SK-N-SH treated with all-trans-retinoic acid at 6 μM for 48 hours (cell line): ENCODE results near the gene B3GALT6.

Experiments used
- ATAC-seq: fragments of 200-7000 bp; cut with Tn5 transposase; 3 replicates; pipeline ENCODE4 v1.9.1; 2020; ENCODE audit warnings: mild to moderate bottlenecking, moderate library complexity
- ARNTL ChIP-seq: fragments of 450-650 bp; formaldehyde crosslinking; IDR thresholded peaks from 2 replicates; pipeline ENCODE4 v1.5.0; 2020; ENCODE audit warnings: low read depth, mild to moderate bottlenecking, moderate library complexity, borderline replicate concordance
- BACH2 ChIP-seq: fragments of 250-450 bp; sonication (Bioruptor Pico); IDR thresholded peaks from 2 replicates; pipeline ENCODE4 v1.9.0; 2021; ENCODE audit warnings: mild to moderate bottlenecking, borderline replicate concordance
- CSDC2 ChIP-seq: fragments of 250-450 bp; sonication (Bioruptor Pico); IDR thresholded peaks from 2 replicates; pipeline ENCODE4 v1.5.0; 2020; ENCODE audit warnings: mild to moderate bottlenecking, moderate library complexity
- ESRRG ChIP-seq: fragments of 250-450 bp; sonication (Bioruptor Pico); IDR thresholded peaks from 2 replicates; pipeline ENCODE4 v1.6.1; 2021; ENCODE audit warnings: mild to moderate bottlenecking
- GLIS3 ChIP-seq: fragments of 250-450 bp; sonication (Bioruptor Pico); IDR thresholded peaks from 2 replicates; pipeline ENCODE4 v1.5.0; 2020; ENCODE audit warnings: mild to moderate bottlenecking, moderate library complexity
- ISL1 ChIP-seq: fragments of 250-450 bp; sonication (Bioruptor Pico); IDR thresholded peaks from 2 replicates; pipeline ENCODE4 v2.1.2; 2022; ENCODE audit warnings: mild to moderate bottlenecking, moderate library complexity
- OSR1 ChIP-seq: fragments of 250-450 bp; sonication (Bioruptor Pico); IDR thresholded peaks from 2 replicates; pipeline ENCODE4 v1.8.0; 2022; ENCODE audit warnings: moderate library complexity, mild to moderate bottlenecking, inconsistent platforms
- PPARA ChIP-seq: fragments of 250-450 bp; sonication (Bioruptor Pico); IDR thresholded peaks from 2 replicates; pipeline ENCODE4 v1.5.0; 2020; ENCODE audit warnings: mild to moderate bottlenecking, borderline replicate concordance
- RARB ChIP-seq: fragments of 250-450 bp; sonication (Bioruptor Pico); IDR thresholded peaks from 2 replicates; pipeline ENCODE4 v1.8.0; 2021; ENCODE audit warnings: mild to moderate bottlenecking, moderate library complexity
- SNAI2 ChIP-seq: fragments of 250-450 bp; sonication (Bioruptor Pico); IDR thresholded peaks from 2 replicates; pipeline ENCODE4 v1.5.0; 2020; ENCODE audit warnings: mild to moderate bottlenecking, moderate library complexity
- TCF4 ChIP-seq: fragments of 250-450 bp; sonication (Bioruptor Pico); IDR thresholded peaks from 2 replicates; pipeline ENCODE4 v1.8.0; 2021; ENCODE audit warnings: mild to moderate bottlenecking, moderate library complexity, borderline replicate concordance
- TOX ChIP-seq: fragments of 250-450 bp; sonication (Bioruptor Pico); IDR thresholded peaks from 2 replicates; pipeline ENCODE4 v1.8.0; 2021; ENCODE audit warnings: mild to moderate bottlenecking, moderate library complexity, borderline replicate concordance
- ZC3H10 ChIP-seq: fragments of 250-450 bp; sonication (Bioruptor Pico); IDR thresholded peaks from 2 replicates; pipeline ENCODE4 v1.5.1; 2021; ENCODE audit warnings: mild to moderate bottlenecking, moderate library complexity
- ZFP3 ChIP-seq: fragments of 250-450 bp; sonication (Bioruptor Pico); IDR thresholded peaks from 2 replicates; pipeline ENCODE4 v1.5.0; 2020; ENCODE audit warnings: mild to moderate bottlenecking, moderate library complexity
- ZFP30 ChIP-seq: fragments of 450-650 bp; formaldehyde crosslinking; IDR thresholded peaks from 2 replicates; pipeline ENCODE4 v1.5.0; 2022; ENCODE audit warnings: mild to moderate bottlenecking, moderate library complexity
- ZNF565 ChIP-seq: fragments of 450-650 bp; formaldehyde crosslinking; conservative IDR thresholded peaks from 2 replicates; pipeline ENCODE4 v1.5.0; 2020; ENCODE audit warnings: low read depth, mild to moderate bottlenecking, moderate library complexity
- ZNF70 ChIP-seq: fragments of 450-650 bp; formaldehyde crosslinking; IDR thresholded peaks from 2 replicates; pipeline ENCODE4 v1.5.0; 2020; ENCODE audit warnings: mild to moderate bottlenecking, moderate library complexity
- ZNF8 ChIP-seq: fragments of 450-650 bp; formaldehyde crosslinking; IDR thresholded peaks from 2 replicates; pipeline ENCODE4 v1.5.0; 2020; ENCODE audit warnings: mild to moderate bottlenecking, moderate library complexity
- TF ChIP-seq, protein P1 (sequence below): fragments of 250-450 bp; sonication (Bioruptor Pico); IDR thresholded peaks from 2 replicates; pipeline ENCODE4 v1.8.0; 2021; ENCODE audit warnings: low read depth, mild to moderate bottlenecking, moderate library complexity, borderline replicate concordance
- TF ChIP-seq, protein P2 (sequence below): fragments of 250-450 bp; sonication (Bioruptor Pico); IDR thresholded peaks from 2 replicates; pipeline ENCODE4 v1.5.1; 2020; ENCODE audit warnings: low read depth, mild to moderate bottlenecking, moderate library complexity
- TF ChIP-seq, protein P3 (sequence below): fragments of 250-450 bp; sonication (Bioruptor Pico); IDR thresholded peaks from 2 replicates; pipeline ENCODE4 v1.5.1; 2021; ENCODE audit warnings: mild to moderate bottlenecking, moderate library complexity
- TF ChIP-seq, protein P4 (sequence below): fragments of 250-450 bp; sonication (Bioruptor Pico); IDR thresholded peaks from 2 replicates; pipeline ENCODE4 v1.8.0; 2020; ENCODE audit warnings: mild to moderate bottlenecking, moderate library complexity, borderline replicate concordance

B3GALT6 gene

DNA sequence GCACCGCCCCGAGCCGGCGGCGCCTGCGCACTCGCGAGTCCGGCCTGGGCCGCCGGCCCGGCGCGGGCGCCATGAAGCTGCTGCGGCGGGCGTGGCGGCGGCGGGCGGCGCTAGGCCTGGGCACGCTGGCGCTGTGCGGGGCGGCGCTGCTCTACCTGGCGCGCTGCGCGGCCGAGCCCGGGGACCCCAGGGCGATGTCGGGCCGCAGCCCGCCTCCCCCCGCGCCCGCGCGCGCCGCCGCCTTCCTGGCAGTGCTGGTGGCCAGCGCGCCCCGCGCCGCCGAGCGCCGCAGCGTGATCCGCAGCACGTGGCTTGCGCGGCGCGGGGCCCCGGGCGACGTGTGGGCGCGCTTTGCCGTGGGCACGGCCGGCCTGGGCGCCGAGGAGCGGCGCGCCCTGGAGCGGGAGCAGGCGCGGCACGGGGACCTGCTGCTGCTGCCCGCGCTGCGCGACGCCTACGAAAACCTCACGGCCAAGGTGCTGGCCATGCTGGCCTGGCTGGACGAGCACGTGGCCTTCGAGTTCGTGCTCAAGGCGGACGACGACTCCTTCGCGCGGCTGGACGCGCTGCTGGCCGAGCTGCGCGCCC, at the start of gene B3GALT6:
TSS of gene B3GALT6 (plus strand) at position 30 of the 588 bp plus-strand sequence. CDS start at position 72, 42 bp downstream.
- no peak for ATAC-seq
- TF ChIP-seq ESRRG (CRISPR knock-in tag) (no peak), RARB (CRISPR knock-in tag) (no peak), ZNF70 (CRISPR knock-in tag) (no peak), SNAI2 (CRISPR knock-in tag) (no peak), OSR1 (no peak), TOX (CRISPR knock-in tag) (no peak), ZC3H10 (CRISPR knock-in tag) (no peak), ARNTL (CRISPR knock-in tag) (no peak), BACH2 (CRISPR knock-in tag) (no peak), ISL1 (CRISPR knock-in tag) (no peak), GLIS3 (CRISPR knock-in tag) (no peak)
- TF ChIP-seq, protein P1, sequence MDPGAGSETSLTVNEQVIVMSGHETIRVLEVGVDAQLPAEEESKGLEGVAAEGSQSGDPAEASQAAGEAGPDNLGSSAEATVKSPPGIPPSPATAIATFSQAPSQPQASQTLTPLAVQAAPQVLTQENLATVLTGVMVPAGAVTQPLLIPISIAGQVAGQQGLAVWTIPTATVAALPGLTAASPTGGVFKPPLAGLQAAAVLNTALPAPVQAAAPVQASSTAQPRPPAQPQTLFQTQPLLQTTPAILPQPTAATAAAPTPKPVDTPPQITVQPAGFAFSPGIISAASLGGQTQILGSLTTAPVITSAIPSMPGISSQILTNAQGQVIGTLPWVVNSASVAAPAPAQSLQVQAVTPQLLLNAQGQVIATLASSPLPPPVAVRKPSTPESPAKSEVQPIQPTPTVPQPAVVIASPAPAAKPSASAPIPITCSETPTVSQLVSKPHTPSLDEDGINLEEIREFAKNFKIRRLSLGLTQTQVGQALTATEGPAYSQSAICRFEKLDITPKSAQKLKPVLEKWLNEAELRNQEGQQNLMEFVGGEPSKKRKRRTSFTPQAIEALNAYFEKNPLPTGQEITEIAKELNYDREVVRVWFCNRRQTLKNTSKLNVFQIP (CRISPR knock-in tag) = no peak
- TF ChIP-seq, protein P2, sequence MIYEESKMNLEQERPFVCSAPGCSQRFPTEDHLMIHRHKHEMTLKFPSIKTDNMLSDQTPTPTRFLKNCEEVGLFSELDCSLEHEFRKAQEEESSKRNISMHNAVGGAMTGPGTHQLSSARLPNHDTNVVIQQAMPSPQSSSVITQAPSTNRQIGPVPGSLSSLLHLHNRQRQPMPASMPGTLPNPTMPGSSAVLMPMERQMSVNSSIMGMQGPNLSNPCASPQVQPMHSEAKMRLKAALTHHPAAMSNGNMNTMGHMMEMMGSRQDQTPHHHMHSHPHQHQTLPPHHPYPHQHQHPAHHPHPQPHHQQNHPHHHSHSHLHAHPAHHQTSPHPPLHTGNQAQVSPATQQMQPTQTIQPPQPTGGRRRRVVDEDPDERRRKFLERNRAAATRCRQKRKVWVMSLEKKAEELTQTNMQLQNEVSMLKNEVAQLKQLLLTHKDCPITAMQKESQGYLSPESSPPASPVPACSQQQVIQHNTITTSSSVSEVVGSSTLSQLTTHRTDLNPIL (CRISPR knock-in tag) = no peak
- TF ChIP-seq, all 23 proteins: peak for 0

DNA sequence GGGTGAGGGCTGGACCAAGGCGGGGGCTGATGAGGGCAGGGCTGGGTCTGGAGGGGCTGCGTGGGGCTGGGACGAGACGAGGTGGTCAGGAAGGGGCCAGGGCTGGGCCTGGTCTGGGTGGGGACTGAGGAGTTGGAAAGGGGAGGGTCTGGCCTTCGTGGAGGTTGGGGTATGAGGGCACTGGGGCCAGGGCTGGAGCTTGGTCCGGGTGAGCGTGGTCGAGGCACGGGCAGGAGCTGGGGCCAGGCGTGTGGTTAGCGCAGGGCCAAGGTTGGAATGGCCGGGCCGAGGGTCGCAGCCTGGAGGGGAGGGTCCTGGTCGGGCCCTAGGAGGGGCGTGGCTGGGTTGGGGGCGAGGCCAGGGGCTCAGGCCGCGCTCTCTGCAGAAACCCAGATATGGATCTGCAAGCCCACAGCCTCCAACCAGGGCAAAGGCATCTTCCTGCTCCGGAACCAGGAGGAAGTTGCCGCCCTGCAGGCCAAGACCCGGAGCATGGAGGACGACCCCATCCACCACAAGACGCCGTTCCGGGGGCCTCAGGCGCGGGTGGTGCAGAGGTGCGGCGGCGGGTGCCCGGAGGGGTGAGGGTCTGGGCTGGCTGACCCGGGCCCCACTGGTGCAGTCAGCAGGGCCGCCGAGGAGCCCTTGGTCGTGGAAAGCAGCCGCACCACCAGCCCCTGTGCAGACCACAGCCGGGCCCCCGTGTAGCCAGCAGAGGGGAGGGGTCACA, 49.4 kb upstream of the B3GALT6 start:
- no peak for ATAC-seq
- TF ChIP-seq GLIS3 (CRISPR knock-in tag) (no peak), ZNF565 (CRISPR knock-in tag) (no peak), OSR1 (no peak), ESRRG (CRISPR knock-in tag) (no peak), ZC3H10 (CRISPR knock-in tag) (no peak), ZFP3 (CRISPR knock-in tag) (no peak), SNAI2 (CRISPR knock-in tag) (no peak), CSDC2 (no peak), TOX (CRISPR knock-in tag) (no peak), ZNF8 (CRISPR knock-in tag) (no peak), RARB (CRISPR knock-in tag) (no peak), ZFP30 (no peak)
- TF ChIP-seq, protein P3, sequence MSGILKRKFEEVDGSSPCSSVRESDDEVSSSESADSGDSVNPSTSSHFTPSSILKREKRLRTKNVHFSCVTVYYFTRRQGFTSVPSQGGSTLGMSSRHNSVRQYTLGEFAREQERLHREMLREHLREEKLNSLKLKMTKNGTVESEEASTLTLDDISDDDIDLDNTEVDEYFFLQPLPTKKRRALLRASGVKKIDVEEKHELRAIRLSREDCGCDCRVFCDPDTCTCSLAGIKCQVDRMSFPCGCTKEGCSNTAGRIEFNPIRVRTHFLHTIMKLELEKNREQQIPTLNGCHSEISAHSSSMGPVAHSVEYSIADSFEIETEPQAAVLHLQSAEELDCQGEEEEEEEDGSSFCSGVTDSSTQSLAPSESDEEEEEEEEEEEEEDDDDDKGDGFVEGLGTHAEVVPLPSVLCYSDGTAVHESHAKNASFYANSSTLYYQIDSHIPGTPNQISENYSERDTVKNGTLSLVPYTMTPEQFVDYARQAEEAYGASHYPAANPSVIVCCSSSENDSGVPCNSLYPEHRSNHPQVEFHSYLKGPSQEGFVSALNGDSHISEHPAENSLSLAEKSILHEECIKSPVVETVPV (CRISPR knock-in tag) = no peak
- TF ChIP-seq, protein P2 (CRISPR knock-in tag) = no peak
- TF ChIP-seq, protein P1 (CRISPR knock-in tag) = no peak

DNA sequence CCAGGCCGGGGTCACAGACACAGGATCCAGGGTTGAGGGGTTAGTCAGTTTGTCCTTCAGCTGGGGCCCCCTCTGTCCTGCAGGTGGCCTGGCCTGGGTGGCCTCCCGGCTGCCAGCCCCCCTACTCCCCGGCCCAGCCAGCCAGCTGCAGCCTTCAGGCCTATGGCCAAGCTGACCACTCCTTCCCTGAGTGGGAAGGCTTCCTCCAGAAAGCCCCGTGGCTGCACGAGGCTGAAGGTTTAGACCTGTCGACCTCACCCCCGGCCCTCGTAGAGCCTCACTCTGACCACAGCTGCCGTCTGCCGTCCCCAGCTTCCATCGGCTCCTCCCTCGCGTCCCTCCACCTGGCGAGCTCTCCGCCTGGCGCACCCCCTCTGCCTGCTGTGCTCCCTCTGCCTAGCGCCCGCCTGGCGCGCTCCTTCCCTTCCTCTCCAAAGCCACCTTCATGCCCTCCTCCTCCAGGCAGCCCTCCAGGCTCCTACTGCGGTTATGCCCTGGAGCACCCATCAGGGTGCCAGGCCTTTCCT, 48.8 kb upstream of the B3GALT6 start:
- TF ChIP-seq SNAI2 (CRISPR knock-in tag) (no peak), ZNF8 (CRISPR knock-in tag) (no peak), TCF4 (CRISPR knock-in tag) (no peak), TOX (CRISPR knock-in tag) (no peak), PPARA (CRISPR knock-in tag) (no peak), ZC3H10 (CRISPR knock-in tag) (no peak), RARB (CRISPR knock-in tag) (no peak)
- TF ChIP-seq, protein P4, sequence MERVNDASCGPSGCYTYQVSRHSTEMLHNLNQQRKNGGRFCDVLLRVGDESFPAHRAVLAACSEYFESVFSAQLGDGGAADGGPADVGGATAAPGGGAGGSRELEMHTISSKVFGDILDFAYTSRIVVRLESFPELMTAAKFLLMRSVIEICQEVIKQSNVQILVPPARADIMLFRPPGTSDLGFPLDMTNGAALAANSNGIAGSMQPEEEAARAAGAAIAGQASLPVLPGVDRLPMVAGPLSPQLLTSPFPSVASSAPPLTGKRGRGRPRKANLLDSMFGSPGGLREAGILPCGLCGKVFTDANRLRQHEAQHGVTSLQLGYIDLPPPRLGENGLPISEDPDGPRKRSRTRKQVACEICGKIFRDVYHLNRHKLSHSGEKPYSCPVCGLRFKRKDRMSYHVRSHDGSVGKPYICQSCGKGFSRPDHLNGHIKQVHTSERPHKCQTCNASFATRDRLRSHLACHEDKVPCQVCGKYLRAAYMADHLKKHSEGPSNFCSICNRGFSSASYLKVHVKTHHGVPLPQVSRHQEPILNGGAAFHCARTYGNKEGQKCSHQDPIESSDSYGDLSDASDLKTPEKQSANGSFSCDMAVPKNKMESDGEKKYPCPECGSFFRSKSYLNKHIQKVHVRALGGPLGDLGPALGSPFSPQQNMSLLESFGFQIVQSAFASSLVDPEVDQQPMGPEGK = no peak
- no peak for ATAC-seq
